Esophagus (tissue), 2 donors: ENCODE results near the gene RPS21. TPM values are rescaled to one million over a fixed set of nuclear protein-coding genes. Genes with fewer than 3 reads are reported as not detected.

Source experiments
- polyA plus RNA-seq, 2 donors: library from polyadenylated mRNA; stranded (reverse); fragments of 200-250 nt; gene quantifications; one replicate each; pipeline ENCODE4 v1.2.3, GENCODE V29; 2013
- donor health status: healthy with polysubstance abuse.
- donor health status: Bipolar disorder and iron deficiency.

RPS21 gene
- polyA plus RNA-seq, 2 donors: 4,370 to 5,155 TPM

Other genes with a start within 250 kb of the RPS21 start
- gene PSMA7, start 243.7 kb upstream of the RPS21 start, polyA plus RNA-seq: 100 to 1,000 TPM in 1 of 2 donors, 10 to 100 TPM in 1; 96.8 to 294 TPM
- gene SS18L1, start 243.3 kb upstream of the RPS21 start, polyA plus RNA-seq: 10 to 100 TPM in 1 of 2 donors, 1 to 10 TPM in 1; 5.5 to 14.7 TPM
- gene MTG2, start 204.1 kb upstream of the RPS21 start, polyA plus RNA-seq: 10 to 100 TPM; 19.4 to 25.4 TPM
- under 1 TPM in 1 of 2 donors, not detected in 1; 0.02 TPM for gene HRH3, start 166.8 kb upstream of the RPS21 start, polyA plus RNA-seq
- 10 to 100 TPM; 31.2 to 32.3 TPM for gene OSBPL2, start 148.6 kb upstream of the RPS21 start, polyA plus RNA-seq
- 100 to 1,000 TPM in 1 of 2 donors, 10 to 100 TPM in 1; 84.9 to 117 TPM for gene ADRM1, start 84.1 kb upstream of the RPS21 start, polyA plus RNA-seq
- gene LAMA5, start 19.8 kb upstream of the RPS21 start, polyA plus RNA-seq: 100 to 1,000 TPM in 1 of 2 donors, 10 to 100 TPM in 1; 79.9 to 329 TPM
- 1 to 10 TPM; 1.6 to 2.4 TPM for gene CABLES2, start 20.2 kb downstream of the RPS21 start, polyA plus RNA-seq
- 10 to 100 TPM in 1 of 2 donors, 1 to 10 TPM in 1; 4.0 to 16.8 TPM for gene RBBP8NL, start 40.4 kb downstream of the RPS21 start, polyA plus RNA-seq
- under 1 TPM; 0.01 to 0.04 TPM for gene GATA5, start 88.9 kb downstream of the RPS21 start, polyA plus RNA-seq